Hematopoietic multipotent progenitor cell treated with erythropoietin and hydrocortisone succinate and interleukin-3 and kit ligand, for 4 days (in vitro differentiated cells): ENCODE measurements around the gene HEATR3.
"Not testable (repeated sequence)": the region's sequence is repeated elsewhere in the genome, so short reads cannot be mapped to it uniquely, and the experiment has no call there.

ENCODE experiments used
- DNase-seq: peaks from one replicate; pipeline ENCODE4 v3.0.0-alpha.2; 2015

HEATR3 gene

GRCh38 chr16:50114357-50115129 is 48.8 kb downstream of the HEATR3 start:
- DNase-seq: no peak

GRCh38 chr16:50120711-50121110 is 54.9 kb downstream of the HEATR3 start:
- DNase-seq: no peak

DNA sequence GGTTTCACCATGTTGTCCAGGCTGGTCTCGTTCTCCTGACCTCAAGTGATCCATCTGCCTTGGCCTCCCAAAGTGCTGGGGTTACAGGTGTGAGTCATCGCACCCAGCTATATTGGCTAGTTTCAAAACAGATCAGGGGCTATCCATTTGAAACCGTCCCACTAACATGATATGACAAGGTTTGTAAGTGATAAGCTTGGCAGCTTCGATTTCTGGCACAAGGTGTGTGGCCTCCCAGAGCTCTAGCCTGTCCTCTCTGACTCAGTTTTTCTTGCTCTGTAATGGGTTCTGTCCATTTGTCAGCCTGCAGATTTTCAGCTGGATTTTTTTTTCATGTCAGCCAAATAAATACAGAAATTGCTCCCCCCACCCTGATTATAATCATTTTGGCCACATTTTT is 55.5 kb downstream of the HEATR3 start:
- DNase-seq: no peak

DNA sequence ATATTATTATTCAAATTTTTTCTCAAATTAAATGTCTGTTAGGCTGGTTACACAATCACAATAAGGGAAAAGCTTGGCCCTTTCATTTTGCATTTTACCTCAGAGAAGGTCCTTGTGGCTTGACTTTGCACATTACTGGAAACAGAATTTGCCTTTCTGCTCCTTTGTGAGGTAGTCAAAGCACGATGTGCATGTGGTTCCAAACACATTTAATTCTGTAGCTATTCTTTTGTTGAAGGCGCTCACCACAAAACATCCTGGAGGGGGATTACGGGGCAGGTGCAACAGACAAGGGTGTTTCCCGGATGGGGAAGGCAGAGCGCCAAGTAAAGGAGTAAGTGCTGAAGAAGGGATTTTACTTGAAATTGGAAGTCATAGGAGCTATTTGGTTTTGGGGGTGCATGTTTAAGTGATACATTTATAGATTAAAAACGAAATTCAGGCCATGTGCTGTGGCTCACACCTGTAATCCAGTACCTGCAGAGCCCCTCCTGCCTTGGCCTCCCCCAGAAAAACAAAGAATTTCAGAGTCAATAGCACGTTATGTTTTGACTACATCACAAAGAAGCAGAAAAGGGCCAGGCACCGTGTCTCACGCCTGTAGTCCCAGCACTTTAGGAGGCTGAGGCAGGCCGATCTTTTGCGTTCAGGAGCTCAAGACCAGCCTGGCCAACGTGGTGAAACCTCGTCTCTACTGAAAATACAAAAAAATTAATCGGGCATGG is 56.1 kb downstream of the HEATR3 start:
- DNase-seq: no peak

- DNase-seq: no peak
These were observed 57.6 kb downstream of the HEATR3 start for GRCh38 chr16:50123417-50123816.

DNA sequence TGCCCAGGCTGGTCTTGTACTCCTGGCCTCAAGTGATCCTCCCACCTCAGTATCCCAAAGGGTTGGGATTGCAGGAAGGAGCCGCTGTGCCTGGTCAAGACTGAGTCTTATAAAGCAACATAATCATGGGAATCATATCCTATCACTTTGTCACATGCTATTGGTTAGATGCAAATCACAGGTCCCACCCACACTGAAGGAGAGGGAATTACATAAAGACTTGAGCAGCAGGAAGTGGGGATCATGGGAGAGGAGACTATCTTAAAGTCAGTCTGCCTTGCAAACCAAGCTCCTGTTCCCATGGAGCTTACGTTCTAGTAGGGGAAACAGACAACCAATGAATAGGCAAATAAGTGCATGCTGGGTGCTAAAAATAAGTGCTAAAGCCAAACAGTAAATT is 59.0 kb downstream of the HEATR3 start:
- no peak for DNase-seq

- no peak for DNase-seq
These were observed 60.4 kb downstream of the HEATR3 start for GRCh38 chr16:50126183-50126582.

- not testable (repeated sequence) for DNase-seq
These were observed 66.8 kb downstream of the HEATR3 start for GRCh38 chr16:50132571-50132970.

- DNase-seq: no peak
These were observed 67.4 kb downstream of the HEATR3 start for GRCh38 chr16:50133214-50133613.

DNA sequence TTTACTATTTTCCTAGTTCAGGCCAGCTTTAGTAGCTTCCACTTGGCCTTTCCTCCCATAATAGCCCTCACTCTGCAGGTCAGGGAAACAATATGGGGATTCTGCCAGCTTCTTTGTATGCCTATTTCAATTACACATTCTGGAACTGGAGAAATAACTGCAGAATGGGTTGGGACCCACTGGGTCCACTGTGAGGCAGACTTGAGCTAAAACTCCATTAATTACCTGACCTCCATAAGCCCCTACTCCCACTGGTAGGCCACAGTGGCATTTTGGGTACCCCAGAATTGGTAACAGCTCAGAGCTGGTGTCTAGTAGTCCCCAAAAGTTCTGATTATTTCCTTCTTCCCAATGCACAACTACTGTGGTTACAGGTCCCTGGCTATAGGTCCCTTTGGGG is 70.6 kb downstream of the HEATR3 start:
- DNase-seq: peak; percentile 8

- no peak for DNase-seq
These were observed 71.5 kb downstream of the HEATR3 start for GRCh38 chr16:50137268-50137667.

DNA sequence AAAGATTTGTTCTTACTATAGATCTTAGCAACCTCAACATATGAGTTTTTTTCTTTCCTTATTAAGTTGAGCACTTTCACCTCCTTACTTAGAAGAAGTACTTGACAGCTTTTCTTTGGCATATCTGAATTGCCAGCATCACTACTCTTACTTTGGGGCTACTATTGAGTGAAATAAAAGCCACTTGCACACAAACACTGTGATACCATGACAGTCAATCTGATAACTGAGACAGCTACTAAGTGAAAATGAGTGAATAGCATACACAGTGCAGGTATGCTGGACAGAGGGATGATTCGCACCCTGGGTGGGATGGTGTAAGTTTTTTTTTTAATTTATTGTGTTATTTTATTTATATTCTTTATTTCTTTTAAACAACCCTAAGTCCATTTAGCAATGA is 73.8 kb downstream of the HEATR3 start:
- DNase-seq: no peak

DNA sequence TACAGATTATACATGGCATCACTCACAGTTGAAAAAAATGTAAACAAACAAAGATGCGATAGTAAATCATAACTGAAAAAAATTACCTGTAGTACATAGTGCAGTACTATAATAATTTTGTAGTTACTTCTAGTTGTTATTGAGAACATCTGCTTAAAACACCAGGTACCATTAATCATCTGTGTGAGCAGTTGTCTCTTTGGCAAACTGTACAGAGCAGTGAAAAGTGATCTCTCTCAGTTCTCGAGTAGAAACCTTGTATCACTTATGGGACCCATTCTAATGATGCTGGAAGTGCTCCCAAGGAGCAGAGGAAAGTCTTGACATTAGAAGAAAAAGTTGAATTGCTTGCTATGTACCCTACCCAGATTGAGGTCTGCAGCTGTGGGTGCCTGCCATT is 78.4 kb downstream of the HEATR3 start:
- DNase-seq: no peak

DNA sequence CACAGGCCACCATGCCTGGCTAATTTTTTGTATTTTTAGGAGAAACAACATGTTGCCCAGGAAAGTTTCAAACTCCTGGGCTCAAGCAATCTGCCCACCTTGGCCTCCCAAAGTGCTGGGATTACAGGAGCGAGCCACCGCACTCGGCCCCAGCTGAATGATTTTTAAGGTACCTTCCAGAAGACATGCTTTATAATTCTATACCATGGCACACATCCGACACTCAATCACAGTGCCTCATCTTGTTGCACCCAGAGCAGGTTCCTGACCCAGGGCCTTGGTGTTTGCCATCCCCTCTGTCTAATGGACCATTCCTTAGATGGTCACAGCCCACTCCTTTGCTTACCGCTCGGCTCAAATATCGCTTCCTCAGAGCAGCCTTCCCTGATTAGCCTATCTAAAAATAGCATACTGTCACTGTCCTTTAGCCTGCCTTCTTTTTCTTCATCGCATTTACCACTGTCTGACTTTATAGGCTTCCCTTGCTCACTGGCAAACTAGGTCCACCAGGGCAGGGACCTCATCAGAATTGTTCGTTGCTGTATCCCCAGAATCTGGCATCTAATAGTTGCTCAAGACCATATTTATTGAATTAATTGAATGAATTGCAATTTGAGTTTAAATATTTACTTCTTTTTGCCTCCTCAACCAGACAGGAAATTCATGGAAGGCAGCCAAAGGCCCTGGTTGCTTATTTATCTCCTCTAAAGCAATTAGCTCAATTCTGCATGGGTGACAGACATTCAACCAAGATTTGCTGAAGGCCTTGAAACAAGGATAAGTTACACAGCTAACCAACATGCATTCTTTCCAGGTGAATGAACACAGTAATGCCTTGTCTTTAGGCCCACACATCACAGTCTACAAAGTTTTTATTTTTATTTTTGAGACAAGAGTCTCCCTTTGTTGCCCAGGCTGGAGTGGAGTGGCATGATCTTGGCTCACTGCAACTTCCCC is 81.0 kb downstream of the HEATR3 start:
- DNase-seq: no peak

- DNase-seq: no peak
These were observed 85.6 kb downstream of the HEATR3 start for GRCh38 chr16:50151322-50151721.

GRCh38 chr16:50151756-50152155 is 86.0 kb downstream of the HEATR3 start:
- DNase-seq: no peak

GRCh38 chr16:50152351-50152806 is 86.6 kb downstream of the HEATR3 start:
- no peak for DNase-seq

DNA sequence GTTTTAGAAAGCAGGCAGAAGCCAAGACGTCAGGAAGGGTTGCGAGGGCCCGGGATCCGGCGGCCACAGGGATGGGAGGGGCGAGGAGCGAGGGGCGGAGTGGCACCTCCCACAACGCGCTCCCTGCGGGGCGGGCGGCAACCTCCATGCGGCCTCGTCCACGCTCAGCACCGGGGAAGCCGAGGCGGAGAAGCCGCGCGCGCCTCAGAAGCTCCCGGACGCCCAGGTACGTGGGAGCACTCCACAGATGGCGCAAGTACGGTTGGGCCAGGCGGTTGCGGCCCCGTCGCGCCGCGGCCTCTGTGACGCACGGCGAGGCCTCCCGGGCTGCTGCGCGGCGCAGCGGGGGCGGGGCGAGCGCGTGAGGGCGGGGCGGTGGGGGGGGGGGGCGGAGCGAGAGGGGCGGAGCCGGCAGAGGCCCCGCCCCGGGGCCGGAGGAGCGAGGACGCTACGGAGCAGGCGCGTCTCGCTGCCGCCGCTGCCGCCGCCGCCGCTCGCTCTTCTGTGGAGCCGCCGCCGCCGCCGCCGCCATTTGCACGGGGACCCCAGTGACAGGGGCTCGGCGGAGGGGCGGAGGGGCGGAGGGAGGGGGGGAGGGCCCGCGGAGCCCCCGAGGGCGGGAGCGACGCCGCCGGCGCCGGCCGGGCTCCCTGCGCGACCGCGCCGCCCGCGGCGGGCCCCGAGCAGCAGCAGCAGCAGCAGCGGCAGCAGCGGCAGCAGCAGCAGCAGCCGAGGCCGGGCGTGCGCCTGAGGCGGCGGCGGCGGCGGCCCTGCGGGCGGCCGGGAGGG is 87.2 kb downstream of the HEATR3 start, which contains the start of gene TENT4B:
TENT4B (plus strand) TSS at position 500 of the 789 bp plus-strand sequence. CDS start 316 bp downstream, outside the sequence.
- peak; percentile 92 for DNase-seq

GRCh38 chr16:50153596-50154419 is 88.0 kb downstream of the HEATR3 start:
- peak; percentile 56 for DNase-seq

- no peak for DNase-seq
These were observed 88.7 kb downstream of the HEATR3 start for GRCh38 chr16:50154420-50154950.

DNA sequence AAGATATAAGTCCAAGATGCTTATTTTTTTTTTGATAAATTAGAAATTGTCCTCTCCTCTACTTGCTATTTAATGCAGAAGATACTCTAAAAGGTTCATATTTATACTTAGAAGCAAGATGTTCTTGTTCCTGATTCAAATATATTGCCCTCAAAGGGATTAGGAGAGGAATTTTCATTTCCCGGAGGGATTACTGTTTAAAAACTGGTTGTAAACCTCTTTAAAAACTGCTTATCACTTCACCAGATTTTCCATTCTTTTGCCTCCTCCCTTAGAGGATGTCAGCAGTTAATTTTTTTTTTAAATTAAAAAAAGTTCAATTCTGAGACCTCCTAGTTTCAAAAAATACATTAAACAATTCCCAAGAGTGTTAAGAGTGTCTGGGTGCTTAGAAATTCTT is 90.2 kb downstream of the HEATR3 start:
- DNase-seq: no peak
